ENCODE results near the gene MBOAT1.
A peak's percentile ranks its signal among the peaks of the same experiment; 100 is the strongest.

Gene MBOAT1

DNA sequence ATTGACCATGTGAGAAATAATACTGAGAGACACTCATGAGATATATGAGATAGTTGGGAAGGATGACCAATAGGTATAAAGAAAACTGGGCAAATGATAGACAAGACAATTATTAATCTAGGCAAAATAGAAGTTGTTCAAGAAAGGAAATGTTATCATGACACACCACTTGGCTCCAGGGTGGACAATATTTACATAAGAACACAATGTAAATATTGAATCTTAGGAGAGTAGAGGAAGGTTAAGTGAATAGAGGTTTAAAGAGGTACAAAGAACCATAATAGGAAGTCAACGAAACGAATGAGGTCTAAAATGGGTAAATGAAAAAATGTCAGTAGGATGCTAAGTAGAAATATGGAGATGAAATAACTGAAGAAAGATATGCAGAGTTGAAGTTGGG, 126.5 kb downstream of the MBOAT1 start:
- Histone ChIP-seq H3K4me1 (ENCODE audit: control insufficient read depth, insufficient read depth, low read length) (no peaks in the 10 kb centered on the region), H3K4me3 (ENCODE audit: low read length) (no peak overlapping the region), H3K27me3 (replicated peaks; ENCODE audit: control insufficient read depth, insufficient read depth, low read length) (no peaks in the 10 kb centered on the region), H3K36me3 (ENCODE audit: control insufficient read depth, insufficient read depth, low read length, severe bottlenecking) (no peaks in the 10 kb centered on the region), H3K9ac (ENCODE audit: low read length) (no peak overlapping the region), H3K9me3 (ENCODE audit: control insufficient read depth, low read length) (peaks cover 11% of the 10 kb centered on the region)
- no peak for DNase-seq (ENCODE audit: low read depth)

DNA sequence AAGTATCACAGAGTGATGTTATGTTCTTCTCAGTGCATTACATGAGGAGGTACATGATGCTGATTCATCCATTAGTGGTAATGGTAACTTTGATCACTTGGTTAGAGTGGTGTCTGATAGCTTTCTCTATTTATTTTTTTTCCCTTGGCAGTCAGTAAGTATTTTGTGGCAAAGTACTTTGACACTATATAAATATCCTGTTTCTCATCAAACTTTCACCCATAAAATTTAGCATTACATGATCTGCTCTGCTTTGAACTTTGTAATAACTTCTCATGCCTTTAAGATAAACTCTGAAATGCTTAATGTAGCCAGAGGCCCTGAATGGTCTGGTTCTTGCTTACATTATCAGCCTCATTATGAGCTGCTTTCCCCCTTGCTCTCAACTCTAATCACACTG, 127.9 kb downstream of the MBOAT1 start:
- Histone ChIP-seq H3K4me1 (ENCODE audit: control insufficient read depth, insufficient read depth, low read length) (no peaks in the 10 kb centered on the region), H3K4me3 (ENCODE audit: low read length) (no peak overlapping the region), H3K36me3 (ENCODE audit: control insufficient read depth, insufficient read depth, low read length, severe bottlenecking) (no peaks in the 10 kb centered on the region), H3K27me3 (replicated peaks; ENCODE audit: control insufficient read depth, insufficient read depth, low read length) (no peaks in the 10 kb centered on the region), H3K9me3 (ENCODE audit: control insufficient read depth, low read length) (peaks cover 14% of the 10 kb centered on the region), H3K9ac (ENCODE audit: low read length) (no peak overlapping the region)
- no peak for DNase-seq (ENCODE audit: low read depth)

- Histone ChIP-seq H3K4me1 (ENCODE audit: control insufficient read depth, insufficient read depth, low read length) (no peaks in the 10 kb centered on the region), H3K9ac (ENCODE audit: low read length) (no peak overlapping the region), H3K9me3 (ENCODE audit: control insufficient read depth, low read length) (peaks cover 21% of the 10 kb centered on the region), H3K4me3 (ENCODE audit: low read length) (no peak overlapping the region), H3K36me3 (ENCODE audit: control insufficient read depth, insufficient read depth, low read length, severe bottlenecking) (no peaks in the 10 kb centered on the region), H3K27me3 (replicated peaks; ENCODE audit: control insufficient read depth, insufficient read depth, low read length) (no peaks in the 10 kb centered on the region)
- no peak for DNase-seq (ENCODE audit: low read depth)
Observed at GRCh38 chr6:20071998-20072397, 140.3 kb downstream of the MBOAT1 start.

- H3K4me1 ChIP-seq (ENCODE audit: control insufficient read depth, insufficient read depth, low read length) = no peaks in the 10 kb centered on the region
- no peaks in the 10 kb centered on the region for H3K27me3 ChIP-seq (replicated peaks; ENCODE audit: control insufficient read depth, insufficient read depth, low read length)
- H3K9me3 ChIP-seq (ENCODE audit: control insufficient read depth, low read length) = peaks cover 13% of the 10 kb centered on the region
- DNase-seq (ENCODE audit: low read depth) = no peak
- no peak overlapping the region for H3K4me3 ChIP-seq (ENCODE audit: low read length)
- no peak overlapping the region for H3K9ac ChIP-seq (ENCODE audit: low read length)
- H3K36me3 ChIP-seq (ENCODE audit: control insufficient read depth, insufficient read depth, low read length, severe bottlenecking) = no peaks in the 10 kb centered on the region
Observed at GRCh38 chr6:20070047-20070446, 142.2 kb downstream of the MBOAT1 start.

DNA sequence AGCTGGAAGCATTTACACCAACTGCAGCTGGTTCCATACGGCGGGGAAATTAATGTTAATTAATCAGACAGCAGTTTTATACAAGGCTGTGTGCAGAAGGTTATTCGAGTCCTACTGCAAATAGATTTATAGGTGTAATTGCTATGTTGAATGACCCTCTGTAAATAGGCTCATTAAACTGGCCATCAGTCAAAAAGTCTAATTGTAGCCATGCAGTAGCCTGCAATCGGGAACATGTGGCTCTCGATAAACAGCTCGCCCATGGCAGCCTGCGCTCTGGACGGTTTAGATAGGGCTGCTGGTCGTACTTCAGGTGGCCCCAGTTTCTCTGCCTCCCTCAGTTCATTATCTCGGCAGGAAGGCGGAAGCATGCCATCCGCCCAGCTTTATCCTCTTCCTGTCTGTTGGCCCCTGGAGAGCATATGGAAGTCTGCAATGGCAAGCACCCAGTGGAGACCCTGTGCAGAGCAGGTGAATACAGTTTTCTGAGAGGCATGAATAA, 143.2 kb downstream of the MBOAT1 start:
- Histone ChIP-seq H3K36me3 (ENCODE audit: control insufficient read depth, insufficient read depth, low read length, severe bottlenecking) (no peaks in the 10 kb centered on the region), H3K27me3 (replicated peaks; ENCODE audit: control insufficient read depth, insufficient read depth, low read length) (no peaks in the 10 kb centered on the region), H3K4me3 (ENCODE audit: low read length) (no peak overlapping the region), H3K9ac (ENCODE audit: low read length) (no peak overlapping the region), H3K9me3 (ENCODE audit: control insufficient read depth, low read length) (peaks cover 13% of the 10 kb centered on the region), H3K4me1 (ENCODE audit: control insufficient read depth, insufficient read depth, low read length) (no peaks in the 10 kb centered on the region)
- no peak for DNase-seq (ENCODE audit: low read depth)

DNA sequence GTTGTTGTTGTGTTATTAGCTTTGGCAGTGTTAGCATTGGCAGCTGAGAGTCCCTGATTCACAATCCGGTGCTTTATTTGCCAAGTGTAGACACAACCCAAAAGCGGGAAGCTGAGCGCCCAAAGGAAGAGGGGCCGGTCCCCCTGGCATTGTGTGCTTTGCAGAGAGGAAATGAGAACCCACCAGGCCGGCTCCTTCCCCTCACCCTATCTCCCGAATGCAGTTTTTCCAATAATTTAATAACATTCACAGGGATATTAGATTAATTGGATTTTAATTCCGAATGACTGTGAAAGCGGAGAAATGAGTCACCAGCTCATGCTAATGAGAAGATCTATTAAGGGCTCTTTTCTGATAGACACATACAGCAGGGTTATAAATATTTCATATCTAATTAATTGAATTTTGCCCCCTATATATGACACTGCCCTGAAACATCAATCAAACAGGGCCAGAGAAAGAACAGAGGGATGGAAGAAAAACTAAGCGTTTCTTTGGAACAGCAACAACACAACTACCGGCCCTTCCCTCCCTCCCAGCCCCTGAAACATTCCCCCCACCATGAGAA, 143.8 kb downstream of the MBOAT1 start:
- no peaks in the 10 kb centered on the region for H3K36me3 ChIP-seq (ENCODE audit: control insufficient read depth, insufficient read depth, low read length, severe bottlenecking)
- peaks cover 13% of the 10 kb centered on the region for H3K9me3 ChIP-seq (ENCODE audit: control insufficient read depth, low read length)
- no peaks in the 10 kb centered on the region for H3K4me1 ChIP-seq (ENCODE audit: control insufficient read depth, insufficient read depth, low read length)
- H3K4me3 ChIP-seq (ENCODE audit: low read length) = no peak overlapping the region
- no peak overlapping the region for H3K9ac ChIP-seq (ENCODE audit: low read length)
- no peak for DNase-seq (ENCODE audit: low read depth)
- H3K27me3 ChIP-seq (replicated peaks; ENCODE audit: control insufficient read depth, insufficient read depth, low read length) = no peaks in the 10 kb centered on the region

- H3K27me3 ChIP-seq (replicated peaks; ENCODE audit: control insufficient read depth, insufficient read depth, low read length) = no peaks in the 10 kb centered on the region
- peaks cover 6% of the 10 kb centered on the region for H3K9me3 ChIP-seq (ENCODE audit: control insufficient read depth, low read length)
- H3K4me3 ChIP-seq (ENCODE audit: low read length) = no peak overlapping the region
- no peaks in the 10 kb centered on the region for H3K4me1 ChIP-seq (ENCODE audit: control insufficient read depth, insufficient read depth, low read length)
- no peak for DNase-seq (ENCODE audit: low read depth)
- H3K36me3 ChIP-seq (ENCODE audit: control insufficient read depth, insufficient read depth, low read length, severe bottlenecking) = no peaks in the 10 kb centered on the region
- no peak overlapping the region for H3K9ac ChIP-seq (ENCODE audit: low read length)
Observed at GRCh38 chr6:20061952-20062351, 150.3 kb downstream of the MBOAT1 start.

- Histone ChIP-seq H3K36me3 (ENCODE audit: control insufficient read depth, insufficient read depth, low read length, severe bottlenecking) (no peaks in the 10 kb centered on the region), H3K9me3 (ENCODE audit: control insufficient read depth, low read length) (peaks cover 6% of the 10 kb centered on the region), H3K27me3 (replicated peaks; ENCODE audit: control insufficient read depth, insufficient read depth, low read length) (no peaks in the 10 kb centered on the region), H3K4me3 (ENCODE audit: low read length) (no peak overlapping the region), H3K4me1 (ENCODE audit: control insufficient read depth, insufficient read depth, low read length) (peaks cover 5% of the 10 kb centered on the region), H3K9ac (ENCODE audit: low read length) (no peak overlapping the region)
- no peak for DNase-seq (ENCODE audit: low read depth)
Observed at GRCh38 chr6:20060252-20060651, 152.0 kb downstream of the MBOAT1 start.

DNA sequence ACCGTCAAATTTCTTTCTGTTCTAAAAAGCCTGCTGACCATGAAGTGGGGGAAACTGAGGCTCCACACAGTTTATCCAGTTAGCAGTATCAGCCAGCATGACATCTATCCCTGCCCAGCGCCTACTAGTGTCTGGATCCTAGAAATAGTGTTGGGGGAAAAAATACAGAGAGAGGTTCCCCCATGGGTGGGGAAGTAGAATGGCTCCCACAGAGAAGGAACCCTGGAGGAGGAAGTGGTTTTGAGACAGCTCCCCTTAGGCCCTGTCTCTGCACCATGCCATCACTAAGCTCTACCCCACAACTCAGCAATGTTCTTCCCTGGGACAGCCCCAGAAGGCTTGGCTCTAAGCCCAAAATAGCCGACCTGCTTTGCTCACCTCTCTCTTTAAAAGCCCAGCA, 153.4 kb downstream of the MBOAT1 start:
- H3K4me3 ChIP-seq (ENCODE audit: low read length) = no peak overlapping the region
- H3K36me3 ChIP-seq (ENCODE audit: control insufficient read depth, insufficient read depth, low read length, severe bottlenecking) = no peaks in the 10 kb centered on the region
- peaks cover 5% of the 10 kb centered on the region for H3K4me1 ChIP-seq (ENCODE audit: control insufficient read depth, insufficient read depth, low read length)
- H3K9me3 ChIP-seq (ENCODE audit: control insufficient read depth, low read length) = peaks cover 6% of the 10 kb centered on the region
- H3K27me3 ChIP-seq (replicated peaks; ENCODE audit: control insufficient read depth, insufficient read depth, low read length) = no peaks in the 10 kb centered on the region
- no peak overlapping the region for H3K9ac ChIP-seq (ENCODE audit: low read length)
- DNase-seq (ENCODE audit: low read depth) = no peak

DNA sequence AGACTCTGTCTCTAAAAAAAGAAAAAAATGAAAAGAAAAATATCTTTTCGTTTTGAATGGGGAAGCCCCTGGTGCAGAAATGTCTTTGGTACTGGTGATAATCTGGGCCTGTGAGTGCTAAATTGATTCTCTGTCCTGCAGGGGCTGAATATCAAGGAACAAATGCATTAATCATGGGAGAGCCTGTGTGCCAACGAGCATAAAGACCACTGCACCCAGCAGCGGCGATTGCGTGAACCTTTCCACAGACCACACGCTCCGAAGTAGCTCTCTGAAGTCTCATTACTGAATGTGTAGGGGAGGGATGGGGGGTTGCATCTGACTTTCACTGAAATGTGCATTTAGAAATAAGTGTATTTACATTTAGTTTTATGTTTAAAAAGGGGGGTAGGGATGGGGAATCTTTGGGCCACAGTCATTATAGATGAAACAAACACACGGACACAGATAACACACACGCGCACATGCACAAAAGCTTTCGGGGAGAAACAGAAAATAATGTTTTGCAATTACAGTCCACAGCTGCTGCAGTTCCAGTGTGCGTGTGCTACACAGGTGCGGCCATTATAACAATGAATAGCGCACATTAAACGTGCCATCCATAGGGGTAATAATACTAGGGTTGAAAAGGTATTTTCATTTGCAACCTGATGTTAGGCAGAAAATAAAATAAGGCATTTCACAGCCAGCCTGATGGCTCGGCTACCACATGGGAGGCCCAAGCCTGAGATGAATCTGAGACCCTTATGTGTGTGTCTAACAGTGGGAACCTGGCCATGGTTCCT, 154.0 kb downstream of the MBOAT1 start:
- Histone ChIP-seq H3K9me3 (ENCODE audit: control insufficient read depth, low read length) (peaks cover 6% of the 10 kb centered on the region), H3K27me3 (replicated peaks; ENCODE audit: control insufficient read depth, insufficient read depth, low read length) (no peaks in the 10 kb centered on the region), H3K36me3 (ENCODE audit: control insufficient read depth, insufficient read depth, low read length, severe bottlenecking) (no peaks in the 10 kb centered on the region), H3K4me3 (ENCODE audit: low read length) (no peak overlapping the region), H3K4me1 (ENCODE audit: control insufficient read depth, insufficient read depth, low read length) (peaks cover 5% of the 10 kb centered on the region), H3K9ac (ENCODE audit: low read length) (no peak overlapping the region)
- DNase-seq (ENCODE audit: low read depth) = no peak

- Histone ChIP-seq H3K9ac (ENCODE audit: low read length) (peak overlapping the region; percentile 60), H3K4me1 (ENCODE audit: control insufficient read depth, insufficient read depth, low read length) (peaks cover 5% of the 10 kb centered on the region), H3K9me3 (ENCODE audit: control insufficient read depth, low read length) (peaks cover 6% of the 10 kb centered on the region), H3K36me3 (ENCODE audit: control insufficient read depth, insufficient read depth, low read length, severe bottlenecking) (no peaks in the 10 kb centered on the region), H3K4me3 (ENCODE audit: low read length) (no peak overlapping the region), H3K27me3 (replicated peaks; ENCODE audit: control insufficient read depth, insufficient read depth, low read length) (no peaks in the 10 kb centered on the region)
- peak; percentile 86 for DNase-seq (ENCODE audit: low read depth)
Observed at GRCh38 chr6:20056350-20056992, 155.8 kb downstream of the MBOAT1 start.
